Osteocyte (in vitro differentiated cells): Measurements from ENCODE around the gene PCLAF. TPM values are rescaled to one million over a fixed set of nuclear protein-coding genes. Genes with fewer than 3 reads are reported as not detected.

ENCODE experiments used
- DNase-seq: peaks from one replicate; pipeline ENCODE4 v3.0.0; 2021; ENCODE audit warnings: mixed read lengths; ENCODE audit not compliant: unreplicated experiment; ENCODE audit errors: extremely low spot score
- H3K27ac Mint-ChIP-seq: one replicate; pipeline ENCODE4 v1.8.0; 2021; ENCODE audit warnings: mild to moderate bottlenecking, mixed read lengths; ENCODE audit not compliant: unreplicated experiment
- H3K27me3 Mint-ChIP-seq: one replicate; pipeline ENCODE4 v1.8.0; 2021; ENCODE audit warnings: mixed read lengths; ENCODE audit not compliant: unreplicated experiment
- H3K36me3 Mint-ChIP-seq: one replicate; pipeline ENCODE4 v1.8.0; 2021; ENCODE audit warnings: mixed read lengths; ENCODE audit not compliant: unreplicated experiment
- H3K4me1 Mint-ChIP-seq: one replicate; pipeline ENCODE4 v1.8.0; 2021; ENCODE audit warnings: mixed read lengths; ENCODE audit not compliant: unreplicated experiment
- H3K4me3 Mint-ChIP-seq: one replicate; pipeline ENCODE4 v1.8.0; 2021; ENCODE audit warnings: mild to moderate bottlenecking, moderate library complexity, mixed read lengths; ENCODE audit not compliant: unreplicated experiment
- H3K9me3 Mint-ChIP-seq: one replicate; pipeline ENCODE4 v1.8.0; 2021; ENCODE audit warnings: mixed read lengths; ENCODE audit not compliant: unreplicated experiment
- total RNA-seq: library from RNA; stranded (reverse); gene quantifications from 2 replicates; pipeline ENCODE4 v1.2.1, GENCODE V29; 2021
- TF ChIP-seq, protein P1 (sequence below): fragments of 200-600 bp; sonication (generic); IDR thresholded peaks from 2 replicates; pipeline ENCODE4 v1.5.0; 2021; ENCODE audit warnings: antibody characterized with exemption, mild to moderate bottlenecking, moderate library complexity

Gene PCLAF
- total RNA-seq, 1 donor from 2014 or later: 12.1 TPM

DNA sequence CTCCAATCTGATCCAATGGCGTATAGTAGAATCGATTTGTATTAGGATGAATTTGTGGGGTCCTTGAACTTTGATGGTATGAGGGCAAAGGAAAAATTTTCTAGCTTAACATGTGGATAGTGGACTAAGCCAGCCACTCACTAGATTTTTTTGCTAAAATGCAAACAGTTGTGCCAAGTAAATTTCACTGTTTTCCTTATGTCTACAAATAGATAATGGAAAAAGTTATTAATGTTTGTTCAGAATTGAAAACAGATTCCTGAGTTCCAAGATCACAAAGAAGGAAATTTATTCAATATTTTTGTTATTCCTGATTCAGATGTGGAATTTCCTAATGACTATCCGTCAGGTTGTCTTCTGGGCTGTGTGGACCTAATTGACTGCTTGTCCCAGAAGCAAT is 44.0 kb upstream of the PCLAF start:
- Mint-ChIP-seq H3K27me3 (no peaks in the 10 kb centered on the region), H3K27ac (no peak overlapping the region), H3K4me3 (no peak overlapping the region), H3K9me3 (no peaks in the 10 kb centered on the region), H3K4me1 (peaks cover 14% of the 10 kb centered on the region), H3K36me3 (peaks cover 37% of the 10 kb centered on the region)
- TF ChIP-seq, protein P1, sequence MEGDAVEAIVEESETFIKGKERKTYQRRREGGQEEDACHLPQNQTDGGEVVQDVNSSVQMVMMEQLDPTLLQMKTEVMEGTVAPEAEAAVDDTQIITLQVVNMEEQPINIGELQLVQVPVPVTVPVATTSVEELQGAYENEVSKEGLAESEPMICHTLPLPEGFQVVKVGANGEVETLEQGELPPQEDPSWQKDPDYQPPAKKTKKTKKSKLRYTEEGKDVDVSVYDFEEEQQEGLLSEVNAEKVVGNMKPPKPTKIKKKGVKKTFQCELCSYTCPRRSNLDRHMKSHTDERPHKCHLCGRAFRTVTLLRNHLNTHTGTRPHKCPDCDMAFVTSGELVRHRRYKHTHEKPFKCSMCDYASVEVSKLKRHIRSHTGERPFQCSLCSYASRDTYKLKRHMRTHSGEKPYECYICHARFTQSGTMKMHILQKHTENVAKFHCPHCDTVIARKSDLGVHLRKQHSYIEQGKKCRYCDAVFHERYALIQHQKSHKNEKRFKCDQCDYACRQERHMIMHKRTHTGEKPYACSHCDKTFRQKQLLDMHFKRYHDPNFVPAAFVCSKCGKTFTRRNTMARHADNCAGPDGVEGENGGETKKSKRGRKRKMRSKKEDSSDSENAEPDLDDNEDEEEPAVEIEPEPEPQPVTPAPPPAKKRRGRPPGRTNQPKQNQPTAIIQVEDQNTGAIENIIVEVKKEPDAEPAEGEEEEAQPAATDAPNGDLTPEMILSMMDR: no peak
- DNase-seq: no peak

DNA sequence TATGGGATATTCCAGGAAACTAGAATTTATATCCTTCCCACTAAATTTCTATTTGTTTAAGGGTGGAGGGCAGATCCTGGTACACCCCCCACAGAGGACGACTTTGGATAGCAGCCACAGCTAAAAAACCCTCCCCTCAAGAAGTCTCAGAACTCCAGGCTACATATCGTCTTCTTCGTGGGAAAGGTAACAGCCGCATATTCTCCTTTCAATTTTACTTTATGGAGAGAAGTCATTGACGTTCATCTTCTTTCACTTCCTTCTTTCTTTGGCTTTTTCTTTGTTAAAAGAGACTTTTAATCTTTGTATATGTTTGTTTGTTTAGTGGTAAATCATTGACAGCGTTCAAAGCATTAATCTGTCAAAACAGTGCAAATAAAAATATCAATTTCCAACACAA is 42.7 kb upstream of the PCLAF start:
- no peaks in the 10 kb centered on the region for H3K27me3 Mint-ChIP-seq
- H3K4me1 Mint-ChIP-seq: peaks cover 6% of the 10 kb centered on the region
- no peak overlapping the region for H3K27ac Mint-ChIP-seq
- peaks cover 36% of the 10 kb centered on the region for H3K36me3 Mint-ChIP-seq
- TF ChIP-seq, protein P1: no peak
- no peak for DNase-seq
- H3K4me3 Mint-ChIP-seq: no peak overlapping the region
- no peaks in the 10 kb centered on the region for H3K9me3 Mint-ChIP-seq

DNA sequence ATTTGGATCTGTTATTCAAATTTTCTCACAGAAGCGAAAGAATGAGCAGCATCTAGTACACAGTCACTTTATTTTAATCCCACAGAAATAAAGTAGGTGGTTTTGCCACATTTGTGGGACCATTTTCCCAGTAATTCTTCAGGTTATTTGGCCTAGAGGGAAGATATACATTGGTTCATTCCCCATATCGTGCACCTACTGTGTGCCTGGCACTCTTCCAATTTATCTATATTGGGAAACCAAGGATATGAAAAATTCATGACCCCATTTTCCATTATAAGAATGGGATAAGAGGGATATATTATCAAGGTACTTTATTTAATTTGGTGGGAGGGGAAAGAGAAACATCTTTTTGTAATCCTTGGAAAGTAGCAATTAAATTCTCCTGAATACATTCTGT is 41.5 kb upstream of the PCLAF start:
- peaks cover 40% of the 10 kb centered on the region for H3K36me3 Mint-ChIP-seq
- DNase-seq: no peak
- H3K27me3 Mint-ChIP-seq: no peaks in the 10 kb centered on the region
- TF ChIP-seq, protein P1: no peak
- no peak overlapping the region for H3K27ac Mint-ChIP-seq
- peaks cover 6% of the 10 kb centered on the region for H3K4me1 Mint-ChIP-seq
- no peaks in the 10 kb centered on the region for H3K9me3 Mint-ChIP-seq
- no peak overlapping the region for H3K4me3 Mint-ChIP-seq

DNA sequence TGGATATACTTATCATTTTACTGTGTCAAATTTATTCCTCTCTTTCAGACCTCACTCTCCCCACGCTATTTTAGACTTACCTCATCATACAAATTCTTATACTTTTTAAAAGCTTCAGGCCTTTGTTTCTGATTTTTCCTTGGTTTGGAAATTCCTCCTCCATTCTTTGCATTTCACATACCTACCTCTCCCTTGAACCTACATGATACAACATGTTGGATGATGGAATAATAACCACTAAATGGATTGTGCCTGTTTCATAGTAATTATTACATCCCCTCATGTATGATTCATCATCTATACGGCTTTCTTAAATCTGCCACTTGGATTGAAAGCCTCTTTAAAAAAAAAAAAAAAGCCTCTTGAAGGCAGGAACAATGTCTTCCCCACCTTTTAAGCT is 31.0 kb upstream of the PCLAF start:
- H3K9me3 Mint-ChIP-seq: no peaks in the 10 kb centered on the region
- TF ChIP-seq, protein P1: no peak

DNA sequence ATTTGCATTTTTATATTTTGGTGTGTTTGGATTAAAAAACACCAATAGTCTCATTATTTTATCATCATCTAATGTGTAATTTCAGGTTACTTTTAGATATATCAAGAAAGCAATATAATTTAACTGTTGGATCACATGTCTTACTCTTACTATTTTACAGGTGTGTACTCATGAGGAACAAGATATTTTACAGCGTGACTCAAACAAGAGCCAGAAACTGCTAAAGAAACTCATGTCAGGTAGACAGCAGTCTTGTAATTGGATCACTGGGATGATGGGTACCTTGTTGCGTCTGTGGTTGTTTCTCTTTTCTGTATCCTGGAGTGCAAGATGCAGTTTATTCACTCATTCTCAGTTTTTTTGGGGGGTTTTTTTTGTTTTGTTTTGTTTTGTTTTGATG is 19.3 kb upstream of the PCLAF start:
- DNase-seq: no peak
- Mint-ChIP-seq H3K27ac (no peak overlapping the region), H3K4me3 (no peak overlapping the region), H3K36me3 (peaks cover 39% of the 10 kb centered on the region), H3K9me3 (no peaks in the 10 kb centered on the region), H3K4me1 (no peaks in the 10 kb centered on the region), H3K27me3 (no peaks in the 10 kb centered on the region)
- TF ChIP-seq, protein P1: no peak

More for the DNA sequence above, 31.0 kb upstream of the PCLAF start:
- DNase-seq: no peak
- H3K4me1 Mint-ChIP-seq: no peaks in the 10 kb centered on the region
- no peak overlapping the region for H3K4me3 Mint-ChIP-seq
- no peaks in the 10 kb centered on the region for H3K27me3 Mint-ChIP-seq
- no peak overlapping the region for H3K27ac Mint-ChIP-seq
- peaks cover 41% of the 10 kb centered on the region for H3K36me3 Mint-ChIP-seq
